ENCODE measurements around the gene BHLHE23. TPM values are rescaled to one million over a fixed set of nuclear protein-coding genes. Genes with fewer than 3 reads are reported as not detected.

Gene BHLHE23
- total RNA-seq, 1 experiment from 2014 or later, result not detected

DNA sequence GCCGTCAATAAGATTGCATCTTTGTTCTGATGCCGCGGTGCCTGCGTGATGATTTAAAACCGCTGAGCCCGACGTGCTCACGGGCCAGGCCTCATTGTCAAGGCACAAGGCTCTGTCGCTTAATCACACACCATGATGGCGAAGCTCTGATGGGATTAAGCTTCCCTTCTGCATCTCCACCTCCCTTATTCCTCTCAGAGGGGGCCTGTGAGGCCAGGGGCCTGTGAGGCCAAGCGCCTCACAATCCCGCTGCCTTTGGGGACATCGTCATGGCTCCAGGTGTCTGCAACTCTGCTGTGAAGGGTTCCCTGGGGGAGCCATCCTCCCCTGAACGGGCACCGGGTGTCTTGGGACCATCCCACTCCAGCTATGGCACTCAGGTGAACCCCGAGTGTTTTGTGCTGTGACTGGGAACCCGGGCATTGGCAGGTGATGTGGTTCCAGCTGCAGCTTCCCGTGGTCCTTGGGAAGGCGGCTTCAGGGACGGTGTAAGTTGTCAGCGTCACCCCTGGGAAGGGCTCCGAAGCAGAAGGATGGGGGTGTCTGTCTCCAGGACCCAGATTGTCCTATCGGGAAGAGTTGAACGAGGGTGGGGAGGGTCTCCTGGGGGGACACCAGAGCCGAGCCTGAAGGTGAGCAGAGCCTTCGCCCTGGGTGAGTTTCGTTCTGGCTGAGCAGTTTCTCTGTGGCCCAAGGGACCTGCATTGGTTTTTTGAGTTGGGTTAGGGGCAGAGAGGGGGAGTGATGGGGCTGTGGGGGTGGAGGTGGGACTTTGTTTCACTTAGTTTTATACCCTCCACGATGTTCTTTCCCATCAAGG is 18.0 kb upstream of the BHLHE23 start:
- TF ChIP-seq, protein P1, sequence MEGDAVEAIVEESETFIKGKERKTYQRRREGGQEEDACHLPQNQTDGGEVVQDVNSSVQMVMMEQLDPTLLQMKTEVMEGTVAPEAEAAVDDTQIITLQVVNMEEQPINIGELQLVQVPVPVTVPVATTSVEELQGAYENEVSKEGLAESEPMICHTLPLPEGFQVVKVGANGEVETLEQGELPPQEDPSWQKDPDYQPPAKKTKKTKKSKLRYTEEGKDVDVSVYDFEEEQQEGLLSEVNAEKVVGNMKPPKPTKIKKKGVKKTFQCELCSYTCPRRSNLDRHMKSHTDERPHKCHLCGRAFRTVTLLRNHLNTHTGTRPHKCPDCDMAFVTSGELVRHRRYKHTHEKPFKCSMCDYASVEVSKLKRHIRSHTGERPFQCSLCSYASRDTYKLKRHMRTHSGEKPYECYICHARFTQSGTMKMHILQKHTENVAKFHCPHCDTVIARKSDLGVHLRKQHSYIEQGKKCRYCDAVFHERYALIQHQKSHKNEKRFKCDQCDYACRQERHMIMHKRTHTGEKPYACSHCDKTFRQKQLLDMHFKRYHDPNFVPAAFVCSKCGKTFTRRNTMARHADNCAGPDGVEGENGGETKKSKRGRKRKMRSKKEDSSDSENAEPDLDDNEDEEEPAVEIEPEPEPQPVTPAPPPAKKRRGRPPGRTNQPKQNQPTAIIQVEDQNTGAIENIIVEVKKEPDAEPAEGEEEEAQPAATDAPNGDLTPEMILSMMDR (IDR thresholded peaks at IDR 0.05; ENCODE audit: unreplicated experiment), result no peak
- Mint-ChIP-seq H3K4me1 (ENCODE audit: low read depth, unreplicated experiment) (peaks cover 15% of the 10 kb centered on the region), H3K27me3 (ENCODE audit: unreplicated experiment) (peaks cover 100% of the 10 kb centered on the region), H3K27ac (ENCODE audit: unreplicated experiment) (no peak overlapping the region), H3K9me3 (ENCODE audit: low read depth, unreplicated experiment) (no peaks in the 10 kb centered on the region), H3K4me3 (ENCODE audit: low read depth, unreplicated experiment) (no peak overlapping the region), H3K36me3 (ENCODE audit: insufficient read depth, unreplicated experiment) (no peaks in the 10 kb centered on the region)
- intact Hi-C loops (cut with micrococcal nuclease; ENCODE audit: unreplicated experiment), result no loop called here
- no TSS peak for BruUV-seq (replicated peaks)
- CTCF ChIA-PET, result interaction anchor here (0.5 to 1.0 kb wide), 5 partner anchors 8 to 202 kb away, joined by 3 to 4 read pairs (median 3); no protein-coding TSS in a partner anchor
- no peak for DNase-seq

DNA sequence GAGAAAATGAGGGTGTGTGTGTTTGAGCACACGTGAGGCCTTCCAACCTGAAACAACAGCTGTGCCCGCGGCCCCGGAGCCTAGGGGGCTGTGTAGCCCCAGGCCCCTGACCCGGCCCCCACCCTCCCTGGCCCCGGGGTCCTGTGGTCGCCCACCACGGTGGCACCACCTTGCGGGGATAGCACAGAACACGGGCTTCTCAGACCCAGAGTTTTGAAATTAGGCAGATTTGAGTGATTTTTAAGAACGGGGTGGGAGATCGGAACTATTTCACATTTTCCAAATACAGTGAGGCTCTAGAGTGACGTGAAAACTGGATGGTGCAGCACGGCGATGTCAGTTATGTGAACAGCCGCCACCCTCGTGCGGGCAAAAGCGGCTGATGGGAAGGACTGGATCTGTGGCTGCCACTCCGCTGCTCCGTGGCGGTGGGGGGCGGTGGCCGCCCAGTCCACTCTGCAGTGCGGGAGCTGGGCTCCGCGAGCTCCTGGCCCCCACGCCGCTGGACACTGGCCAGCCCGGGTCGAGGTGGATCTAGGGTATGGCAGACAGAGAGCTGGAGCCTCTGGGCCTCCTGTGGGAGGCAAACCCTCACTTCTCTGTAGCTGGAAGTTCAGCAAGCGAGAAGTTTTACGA is 17.3 kb upstream of the BHLHE23 start:
- Mint-ChIP-seq H3K27me3 (ENCODE audit: unreplicated experiment) (peaks cover 100% of the 10 kb centered on the region), H3K9me3 (ENCODE audit: low read depth, unreplicated experiment) (no peaks in the 10 kb centered on the region), H3K4me3 (ENCODE audit: low read depth, unreplicated experiment) (no peak overlapping the region), H3K36me3 (ENCODE audit: insufficient read depth, unreplicated experiment) (no peaks in the 10 kb centered on the region), H3K4me1 (ENCODE audit: low read depth, unreplicated experiment) (peaks cover 15% of the 10 kb centered on the region), H3K27ac (ENCODE audit: unreplicated experiment) (no peak overlapping the region)
- BruUV-seq (replicated peaks), result no TSS peak
- CTCF ChIA-PET, result interaction anchor here (0.5 to 1.0 kb wide), 5 partner anchors 9 to 201 kb away, joined by 3 to 4 read pairs (median 3); no protein-coding TSS in a partner anchor
- intact Hi-C loops (cut with micrococcal nuclease; ENCODE audit: unreplicated experiment), result no loop called here
- no peak for DNase-seq
- TF ChIP-seq, protein P1 (IDR thresholded peaks at IDR 0.05; ENCODE audit: unreplicated experiment), result no peak

DNA sequence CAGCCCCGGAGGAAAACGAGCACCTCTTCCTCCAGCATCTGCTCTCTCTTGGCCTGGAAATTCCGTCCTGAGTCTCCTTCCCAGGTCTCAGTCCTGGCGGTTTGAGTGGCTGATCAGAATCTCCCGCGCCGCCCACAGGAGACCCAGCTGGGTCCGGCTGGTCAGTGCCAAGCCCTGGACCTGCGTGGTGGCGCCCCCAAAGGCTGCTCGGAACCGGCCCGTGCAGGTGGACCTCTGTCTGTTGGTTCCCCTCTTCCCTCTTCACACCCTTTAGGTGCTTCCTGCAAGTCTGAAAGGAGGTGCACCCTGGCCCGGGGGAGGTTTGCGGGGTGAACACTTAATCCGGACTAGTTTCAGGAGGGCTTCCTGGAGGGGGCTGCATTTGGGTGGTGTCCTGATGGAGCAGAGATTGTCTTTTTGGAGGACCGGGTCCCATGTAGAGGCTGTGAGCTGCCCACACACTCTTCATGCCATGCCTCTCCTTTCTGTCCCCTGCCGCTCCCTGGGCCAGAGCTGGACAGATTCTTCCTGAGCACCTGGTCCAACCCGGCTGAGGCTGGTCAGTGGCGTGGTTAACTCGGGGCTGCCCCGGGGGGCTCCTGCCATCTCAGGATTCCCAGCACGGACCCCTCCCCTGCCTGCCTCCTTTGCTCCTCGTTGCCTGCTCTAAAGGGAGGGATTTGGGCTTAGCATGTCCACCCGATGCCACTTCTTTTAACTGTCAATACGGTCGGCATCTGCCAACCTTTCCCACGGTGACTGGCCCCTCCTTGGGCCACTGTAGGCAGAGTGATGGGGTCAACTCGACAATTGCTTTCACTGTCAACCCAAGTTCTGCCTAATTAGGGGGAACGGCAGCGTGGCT is 16.5 kb upstream of the BHLHE23 start:
- intact Hi-C loops (cut with micrococcal nuclease; ENCODE audit: unreplicated experiment), result no loop called here

More for the DNA sequence above, 16.5 kb upstream of the BHLHE23 start:
- Mint-ChIP-seq H3K4me1 (ENCODE audit: low read depth, unreplicated experiment) (peaks cover 15% of the 10 kb centered on the region), H3K36me3 (ENCODE audit: insufficient read depth, unreplicated experiment) (no peaks in the 10 kb centered on the region), H3K27ac (ENCODE audit: unreplicated experiment) (no peak overlapping the region), H3K4me3 (ENCODE audit: low read depth, unreplicated experiment) (no peak overlapping the region), H3K27me3 (ENCODE audit: unreplicated experiment) (peaks cover 100% of the 10 kb centered on the region), H3K9me3 (ENCODE audit: low read depth, unreplicated experiment) (no peaks in the 10 kb centered on the region)
- DNase-seq, result no peak
- BruUV-seq (replicated peaks), result no TSS peak
- CTCF ChIA-PET, result interaction anchor here (0.7 kb wide), 1 partner anchor 10 kb away, joined by 3 read pairs; no protein-coding TSS in a partner anchor
- TF ChIP-seq, protein P1 (IDR thresholded peaks at IDR 0.05; ENCODE audit: unreplicated experiment), result no peak
